Right ventricle myocardium superior (tissue), 1 donor: ENCODE results near the gene PSTK. TPM values are rescaled to one million over a fixed set of nuclear protein-coding genes. Genes with fewer than 3 reads are reported as not detected.

Experiments
- ATAC-seq: fragments of 200-7000 bp; cut with Tn5 transposase; one replicate; pipeline ENCODE4 v1.9.1; 2020; ENCODE audit warnings: mild to moderate bottlenecking; ENCODE audit not compliant: poor library complexity
- DNase-seq: peaks from one replicate; pipeline ENCODE4 v3.0.0-alpha.2; 2020
- intact Hi-C: fragments of 100-400 bp; cut with DNase I; formaldehyde crosslinking; loops from one replicate; pipeline ENCODE4 v1.11.2; 2022
- long read RNA-seq: library from polyadenylated mRNA; unstranded; transcript quantifications from one replicate; pipeline ENCODE4 v2.0.0, GENCODE V29; 2021
- total RNA-seq: library from RNA; stranded (reverse); fragmentation: NEBNext Ultra II Directional; extraction: Animal tissue kit (Norgen Biotek cat#: 25700); gene quantifications from one replicate; pipeline ENCODE4 v1.2.1, GENCODE V29; 2021
- donor health status: DM: no; HTN: yes; CAD: no; lungs with severe emphysema.

Gene PSTK, protein sequence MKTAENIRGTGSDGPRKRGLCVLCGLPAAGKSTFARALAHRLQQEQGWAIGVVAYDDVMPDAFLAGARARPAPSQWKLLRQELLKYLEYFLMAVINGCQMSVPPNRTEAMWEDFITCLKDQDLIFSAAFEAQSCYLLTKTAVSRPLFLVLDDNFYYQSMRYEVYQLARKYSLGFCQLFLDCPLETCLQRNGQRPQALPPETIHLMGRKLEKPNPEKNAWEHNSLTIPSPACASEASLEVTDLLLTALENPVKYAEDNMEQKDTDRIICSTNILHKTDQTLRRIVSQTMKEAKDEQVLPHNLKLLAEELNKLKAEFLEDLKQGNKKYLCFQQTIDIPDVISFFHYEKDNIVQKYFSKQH
- 2.9 TPM for total RNA-seq
- long read RNA-seq, partial matches to known transcripts: 0 of 2 reads
- long read RNA-seq, other reads (novel, unspliced or antisense): 1 of 2 reads

- DNase-seq (peak; percentile 96), ATAC-seq (peak; percentile 100)
- intact Hi-C loops: no loop called here
Measured at GRCh38 chr10:122980209-122981065, at the start of gene PSTK. Gene PSTK, plus strand, starts transcription at chr10:122980401. Its CDS starts 79 bp downstream, at chr10:122980480.

- intact Hi-C loops: no loop called here
- DNase-seq: no peak
- no peak for ATAC-seq
Measured at GRCh38 chr10:122931088-122931906, 48.9 kb upstream of the PSTK start.

GRCh38 chr10:122939133-122939855 lies 40.9 kb upstream of the PSTK start:
- intact Hi-C loops: no loop called here
- ATAC-seq: no peak
- no peak for DNase-seq

DNA sequence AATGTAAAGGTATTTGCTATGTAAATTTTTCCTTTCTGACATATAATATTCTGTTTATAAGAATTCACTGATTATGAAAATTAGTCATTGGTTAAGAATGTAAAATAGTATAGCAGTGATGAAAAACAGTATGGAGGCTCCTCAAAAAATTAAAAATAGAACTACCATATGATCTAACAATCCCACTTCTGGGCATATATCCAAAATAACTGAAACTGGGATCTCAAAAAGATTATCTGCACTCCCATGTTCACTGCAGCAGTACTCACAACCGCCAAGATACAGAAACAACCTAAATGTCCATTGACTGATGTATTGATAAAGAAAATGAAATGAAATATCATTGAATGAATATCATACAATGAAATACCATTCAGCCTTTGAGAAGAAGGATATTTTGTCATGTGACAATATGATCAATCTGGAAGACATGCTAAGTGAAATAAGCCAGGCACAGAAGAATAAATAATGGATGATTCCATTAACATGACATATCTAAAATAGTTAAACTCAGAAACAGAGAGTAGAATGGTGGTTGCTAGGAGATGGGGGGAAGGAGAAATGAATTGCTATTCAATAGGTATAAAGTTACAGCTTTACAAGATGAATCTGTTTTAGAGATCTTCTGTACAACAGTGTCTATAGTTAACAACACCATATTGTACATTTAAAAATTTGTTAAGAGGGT lies 40.2 kb upstream of the PSTK start:
- intact Hi-C loops: no loop called here
- DNase-seq: no peak
- ATAC-seq: no peak

- ATAC-seq (no peak), DNase-seq (no peak)
- intact Hi-C loops: no loop called here
Measured at GRCh38 chr10:122949296-122949695, 30.9 kb upstream of the PSTK start.

DNA sequence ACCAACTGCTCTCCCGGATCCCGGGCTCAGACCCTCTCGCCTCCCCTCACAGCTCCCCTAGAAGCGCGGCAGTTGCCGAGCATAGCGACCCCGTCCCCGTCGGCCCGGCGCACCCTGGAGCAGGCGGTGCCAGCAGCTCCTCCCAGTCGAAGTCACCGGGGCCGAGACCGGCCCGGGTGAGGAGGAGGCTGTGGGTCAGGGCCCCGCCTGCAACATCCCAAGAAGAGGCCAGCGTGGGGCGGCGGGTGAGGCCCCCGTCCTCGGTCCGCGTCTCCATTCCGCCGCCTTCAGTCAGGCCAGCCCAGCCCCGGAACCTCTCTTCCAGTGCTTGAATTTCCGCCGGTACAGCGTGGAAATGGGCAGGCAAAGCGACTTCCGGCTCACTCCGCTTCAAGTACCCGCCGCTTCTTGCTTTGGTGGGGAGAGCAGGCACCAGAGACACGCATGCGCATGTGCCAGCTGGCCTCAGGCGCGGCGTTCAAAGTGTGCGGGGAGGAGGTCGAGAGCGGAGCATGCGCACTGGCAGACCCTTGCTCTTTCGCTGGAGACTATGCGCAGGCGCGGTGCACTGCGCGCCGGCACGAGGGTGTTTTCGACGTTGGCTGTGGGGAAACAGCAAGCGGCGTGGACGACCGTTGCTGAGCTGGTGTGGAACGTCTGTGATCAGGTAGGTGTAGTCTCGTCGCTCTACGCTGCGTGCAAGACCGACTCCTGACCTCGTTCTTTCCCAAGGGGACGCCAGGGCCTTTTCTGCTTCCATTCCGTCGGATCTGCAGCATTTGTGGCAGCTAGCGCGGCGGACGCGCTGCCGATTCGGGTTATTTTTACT lies 26.1 kb upstream of the PSTK start, which contains the start of gene C10orf88:
Gene C10orf88 (minus strand): TSS at position 326 of the 829 bp plus-strand sequence. CDS start 49 bp downstream, at position 277.
- DNase-seq: peak; percentile 98
- intact Hi-C loops: no loop called here
- peak; percentile 100 for ATAC-seq

DNA sequence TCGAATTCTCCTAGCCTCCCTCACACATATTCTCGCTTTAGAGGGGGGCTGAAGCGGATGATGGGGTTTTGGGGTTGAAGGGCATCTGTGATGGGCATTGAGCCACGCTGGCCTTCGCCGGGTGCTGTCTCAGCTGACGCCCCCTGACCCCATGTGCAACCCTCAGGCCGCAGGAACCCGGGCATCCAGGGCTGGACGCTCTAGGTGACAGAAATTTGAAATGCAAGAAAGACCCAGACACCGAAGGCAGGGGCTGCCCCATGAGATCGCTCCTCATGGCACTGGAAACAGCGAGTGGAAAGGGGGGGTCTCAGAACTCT lies 25.5 kb upstream of the PSTK start:
- ATAC-seq: no peak
- intact Hi-C loops: no loop called here
- no peak for DNase-seq

- intact Hi-C loops: no loop called here
- no peak for DNase-seq
- ATAC-seq: no peak
Measured at GRCh38 chr10:122955892-122956291, 24.3 kb upstream of the PSTK start.

DNA sequence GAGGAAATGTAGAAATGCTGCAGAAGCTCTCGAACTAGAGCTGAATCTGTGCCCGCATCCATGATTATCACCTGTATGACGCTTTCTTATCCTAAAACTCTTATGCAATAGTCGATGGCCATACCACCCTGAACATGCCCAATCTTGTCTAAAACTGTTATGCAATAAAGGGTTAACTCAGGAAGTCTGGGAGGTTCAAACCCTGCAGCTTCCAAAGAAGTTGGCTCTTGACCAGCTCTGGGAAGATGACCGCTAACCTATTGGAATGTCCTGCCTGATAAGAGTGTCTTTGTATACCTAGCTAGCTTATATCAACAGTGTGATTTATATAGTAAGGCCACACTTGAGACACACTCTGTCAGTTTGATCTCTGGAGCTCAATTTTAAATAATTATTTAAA lies 22.7 kb upstream of the PSTK start:
- DNase-seq (no peak), ATAC-seq (no peak)
- intact Hi-C loops: no loop called here

DNA sequence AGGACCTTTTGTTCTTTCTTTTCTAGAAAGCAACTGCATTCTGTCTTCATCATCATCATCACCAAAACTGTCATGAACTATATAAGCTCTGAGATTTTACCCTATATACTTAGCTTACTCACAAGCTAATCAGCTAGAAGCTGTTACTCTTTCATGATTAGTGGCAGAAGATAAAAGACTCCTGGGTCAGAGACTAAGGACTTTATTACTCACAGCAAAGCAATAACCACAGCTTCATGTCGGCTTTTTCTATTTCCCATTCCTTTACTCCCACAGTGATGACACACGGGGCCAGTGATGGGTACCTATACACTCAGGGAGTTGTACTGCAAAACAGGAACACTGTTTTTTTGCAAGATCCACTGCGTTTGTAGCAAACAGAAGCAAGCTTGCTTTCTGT lies 17.8 kb upstream of the PSTK start:
- intact Hi-C loops: no loop called here
- DNase-seq: no peak
- no peak for ATAC-seq

GRCh38 chr10:122966879-122967278 lies 13.3 kb upstream of the PSTK start:
- intact Hi-C loops: no loop called here
- DNase-seq: no peak
- no peak for ATAC-seq

- DNase-seq (no peak), ATAC-seq (no peak)
- intact Hi-C loops: no loop called here
Measured at GRCh38 chr10:122968698-122969097, 11.5 kb upstream of the PSTK start.

GRCh38 chr10:122974023-122974422 lies 6.2 kb upstream of the PSTK start:
- no peak for ATAC-seq
- intact Hi-C loops: no loop called here
- no peak for DNase-seq

- intact Hi-C loops: no loop called here
- no peak for ATAC-seq
- no peak for DNase-seq
Measured at GRCh38 chr10:122974543-122975064, 5.6 kb upstream of the PSTK start.

GRCh38 chr10:122981066-122981464 lies 864 bp downstream of the PSTK start:
- no peak for DNase-seq
- intact Hi-C loops: no loop called here
- no peak for ATAC-seq

- ATAC-seq (no peak), DNase-seq (no peak)
- intact Hi-C loops: no loop called here
Measured at GRCh38 chr10:122983898-122984297, 3.7 kb downstream of the PSTK start.

- DNase-seq (no peak), ATAC-seq (no peak)
- intact Hi-C loops: no loop called here
Measured at GRCh38 chr10:122984708-122985107, 4.5 kb downstream of the PSTK start.
